Erythroblast (primary cell): ENCODE results near the gene PRSS3.
"Not testable (repeated sequence)": the region's sequence is repeated elsewhere in the genome, so short reads cannot be mapped to it uniquely, and the experiment has no call there.

Experiments used
- GATA1 ChIP-seq: IDR thresholded peaks from 2 replicates; pipeline ENCODE4 v1.6.1; 2011; ENCODE audit warnings: low read depth, mild to moderate bottlenecking, control low read depth, low read length, moderate library complexity
- POLR2A ChIP-seq: IDR thresholded peaks from 2 replicates; pipeline ENCODE4 v1.6.1; 2011; ENCODE audit warnings: mild to moderate bottlenecking, low read length

DNA sequence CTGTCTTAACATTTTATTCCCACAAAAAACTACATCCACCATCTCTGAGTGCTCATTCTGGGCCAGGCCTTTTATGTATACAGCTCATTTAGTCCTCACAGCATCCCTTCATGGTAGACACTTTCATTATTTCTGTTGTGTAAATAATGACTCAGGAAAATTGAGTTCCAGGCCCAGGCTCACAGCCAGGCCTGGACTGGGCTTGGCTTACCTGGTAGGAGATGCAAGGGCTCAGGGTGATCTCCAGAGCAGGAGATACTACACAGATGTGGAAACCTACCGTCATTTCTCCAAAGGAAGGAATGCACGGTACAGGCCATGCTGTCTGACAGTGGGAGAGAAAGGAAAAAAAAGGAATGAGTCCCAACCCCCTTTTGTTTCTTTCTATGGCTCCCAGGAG is 11.8 kb downstream of the PRSS3 start:
- not testable (repeated sequence) for TF ChIP-seq POLR2A, GATA1
